ENCODE results near the gene DDX41.

DNA sequence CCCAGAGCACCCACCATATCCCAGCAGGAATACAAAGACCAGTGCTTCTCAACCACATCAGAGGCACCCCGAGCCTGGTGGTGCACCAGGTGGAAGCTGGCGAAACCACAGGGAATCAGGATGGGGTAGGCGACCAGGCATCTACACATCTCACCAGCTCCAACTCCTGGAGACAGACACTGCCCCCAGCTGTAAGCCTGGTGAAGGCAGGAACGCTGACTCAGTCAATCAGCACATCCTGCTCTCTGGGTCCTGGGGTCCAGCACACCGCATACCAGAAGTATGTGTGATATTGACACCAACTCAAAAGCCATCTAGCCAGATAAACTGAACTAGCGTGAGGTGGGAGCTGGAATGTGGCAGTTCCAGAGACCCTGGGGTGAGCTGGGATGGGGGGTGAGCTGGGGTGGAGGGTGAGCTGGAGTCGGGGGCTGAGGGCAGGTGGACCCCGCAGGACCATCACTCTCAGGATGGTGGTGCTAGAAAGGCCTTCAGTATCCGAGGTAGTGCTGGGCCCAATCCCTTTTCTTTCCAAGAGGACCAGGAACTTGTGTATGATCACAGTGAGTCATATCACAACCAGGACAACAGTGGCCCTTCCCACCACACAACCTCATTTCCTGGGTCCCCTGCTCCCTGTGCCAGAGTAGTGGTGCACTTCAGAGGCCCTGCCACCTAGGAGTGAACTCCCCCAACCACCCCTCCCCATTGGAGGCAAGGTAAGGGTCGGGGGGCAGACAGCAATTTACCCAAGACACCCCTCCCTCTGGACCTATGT is 45.8 kb downstream of the DDX41 start:
- TF ChIP-seq, protein P1, sequence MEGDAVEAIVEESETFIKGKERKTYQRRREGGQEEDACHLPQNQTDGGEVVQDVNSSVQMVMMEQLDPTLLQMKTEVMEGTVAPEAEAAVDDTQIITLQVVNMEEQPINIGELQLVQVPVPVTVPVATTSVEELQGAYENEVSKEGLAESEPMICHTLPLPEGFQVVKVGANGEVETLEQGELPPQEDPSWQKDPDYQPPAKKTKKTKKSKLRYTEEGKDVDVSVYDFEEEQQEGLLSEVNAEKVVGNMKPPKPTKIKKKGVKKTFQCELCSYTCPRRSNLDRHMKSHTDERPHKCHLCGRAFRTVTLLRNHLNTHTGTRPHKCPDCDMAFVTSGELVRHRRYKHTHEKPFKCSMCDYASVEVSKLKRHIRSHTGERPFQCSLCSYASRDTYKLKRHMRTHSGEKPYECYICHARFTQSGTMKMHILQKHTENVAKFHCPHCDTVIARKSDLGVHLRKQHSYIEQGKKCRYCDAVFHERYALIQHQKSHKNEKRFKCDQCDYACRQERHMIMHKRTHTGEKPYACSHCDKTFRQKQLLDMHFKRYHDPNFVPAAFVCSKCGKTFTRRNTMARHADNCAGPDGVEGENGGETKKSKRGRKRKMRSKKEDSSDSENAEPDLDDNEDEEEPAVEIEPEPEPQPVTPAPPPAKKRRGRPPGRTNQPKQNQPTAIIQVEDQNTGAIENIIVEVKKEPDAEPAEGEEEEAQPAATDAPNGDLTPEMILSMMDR (CRISPR knock-in tag; IDR thresholded peaks at IDR 0.05), result no peak
- TF ChIP-seq, protein P2, sequence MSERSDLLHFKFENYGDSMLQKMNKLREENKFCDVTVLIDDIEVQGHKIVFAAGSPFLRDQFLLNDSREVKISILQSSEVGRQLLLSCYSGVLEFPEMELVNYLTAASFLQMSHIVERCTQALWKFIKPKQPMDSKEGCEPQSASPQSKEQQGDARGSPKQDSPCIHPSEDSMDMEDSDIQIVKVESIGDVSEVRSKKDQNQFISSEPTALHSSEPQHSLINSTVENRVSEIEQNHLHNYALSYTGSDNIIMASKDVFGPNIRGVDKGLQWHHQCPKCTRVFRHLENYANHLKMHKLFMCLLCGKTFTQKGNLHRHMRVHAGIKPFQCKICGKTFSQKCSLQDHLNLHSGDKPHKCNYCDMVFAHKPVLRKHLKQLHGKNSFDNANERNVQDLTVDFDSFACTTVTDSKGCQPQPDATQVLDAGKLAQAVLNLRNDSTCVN (CRISPR knock-in tag; IDR thresholded peaks at IDR 0.05; ENCODE audit: borderline replicate concordance), result no peak
- TF ChIP-seq KLF12 (CRISPR knock-in tag; IDR thresholded peaks at IDR 0.05; ENCODE audit: borderline replicate concordance) (no peak), JUND (CRISPR knock-in tag; IDR thresholded peaks at IDR 0.05) (no peak), GABPA (IDR thresholded peaks at IDR 0.05; ENCODE audit: low read depth, low read length) (no peak), GABPA (CRISPR knock-in tag; IDR thresholded peaks at IDR 0.05; ENCODE audit: low read depth) (no peak), EP300 (IDR thresholded peaks at IDR 0.05; ENCODE audit: low read depth in 2 of 2, low read length in 2 of 2) (no peak), EP300 (CRISPR knock-in tag; IDR thresholded peaks at IDR 0.05; ENCODE audit: borderline replicate concordance) (no peak), STAG1 (CRISPR knock-in tag; IDR thresholded peaks at IDR 0.05) (no peak)
- TF ChIP-seq, protein P3, sequence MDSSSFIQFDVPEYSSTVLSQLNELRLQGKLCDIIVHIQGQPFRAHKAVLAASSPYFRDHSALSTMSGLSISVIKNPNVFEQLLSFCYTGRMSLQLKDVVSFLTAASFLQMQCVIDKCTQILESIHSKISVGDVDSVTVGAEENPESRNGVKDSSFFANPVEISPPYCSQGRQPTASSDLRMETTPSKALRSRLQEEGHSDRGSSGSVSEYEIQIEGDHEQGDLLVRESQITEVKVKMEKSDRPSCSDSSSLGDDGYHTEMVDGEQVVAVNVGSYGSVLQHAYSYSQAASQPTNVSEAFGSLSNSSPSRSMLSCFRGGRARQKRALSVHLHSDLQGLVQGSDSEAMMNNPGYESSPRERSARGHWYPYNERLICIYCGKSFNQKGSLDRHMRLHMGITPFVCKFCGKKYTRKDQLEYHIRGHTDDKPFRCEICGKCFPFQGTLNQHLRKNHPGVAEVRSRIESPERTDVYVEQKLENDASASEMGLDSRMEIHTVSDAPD (CRISPR knock-in tag; IDR thresholded peaks at IDR 0.05), result no peak
- TF ChIP-seq, protein P4, sequence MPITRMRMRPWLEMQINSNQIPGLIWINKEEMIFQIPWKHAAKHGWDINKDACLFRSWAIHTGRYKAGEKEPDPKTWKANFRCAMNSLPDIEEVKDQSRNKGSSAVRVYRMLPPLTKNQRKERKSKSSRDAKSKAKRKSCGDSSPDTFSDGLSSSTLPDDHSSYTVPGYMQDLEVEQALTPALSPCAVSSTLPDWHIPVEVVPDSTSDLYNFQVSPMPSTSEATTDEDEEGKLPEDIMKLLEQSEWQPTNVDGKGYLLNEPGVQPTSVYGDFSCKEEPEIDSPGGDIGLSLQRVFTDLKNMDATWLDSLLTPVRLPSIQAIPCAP (CRISPR knock-in tag; IDR thresholded peaks at IDR 0.05; ENCODE audit: low read depth), result no peak
- TF ChIP-seq, protein P5, sequence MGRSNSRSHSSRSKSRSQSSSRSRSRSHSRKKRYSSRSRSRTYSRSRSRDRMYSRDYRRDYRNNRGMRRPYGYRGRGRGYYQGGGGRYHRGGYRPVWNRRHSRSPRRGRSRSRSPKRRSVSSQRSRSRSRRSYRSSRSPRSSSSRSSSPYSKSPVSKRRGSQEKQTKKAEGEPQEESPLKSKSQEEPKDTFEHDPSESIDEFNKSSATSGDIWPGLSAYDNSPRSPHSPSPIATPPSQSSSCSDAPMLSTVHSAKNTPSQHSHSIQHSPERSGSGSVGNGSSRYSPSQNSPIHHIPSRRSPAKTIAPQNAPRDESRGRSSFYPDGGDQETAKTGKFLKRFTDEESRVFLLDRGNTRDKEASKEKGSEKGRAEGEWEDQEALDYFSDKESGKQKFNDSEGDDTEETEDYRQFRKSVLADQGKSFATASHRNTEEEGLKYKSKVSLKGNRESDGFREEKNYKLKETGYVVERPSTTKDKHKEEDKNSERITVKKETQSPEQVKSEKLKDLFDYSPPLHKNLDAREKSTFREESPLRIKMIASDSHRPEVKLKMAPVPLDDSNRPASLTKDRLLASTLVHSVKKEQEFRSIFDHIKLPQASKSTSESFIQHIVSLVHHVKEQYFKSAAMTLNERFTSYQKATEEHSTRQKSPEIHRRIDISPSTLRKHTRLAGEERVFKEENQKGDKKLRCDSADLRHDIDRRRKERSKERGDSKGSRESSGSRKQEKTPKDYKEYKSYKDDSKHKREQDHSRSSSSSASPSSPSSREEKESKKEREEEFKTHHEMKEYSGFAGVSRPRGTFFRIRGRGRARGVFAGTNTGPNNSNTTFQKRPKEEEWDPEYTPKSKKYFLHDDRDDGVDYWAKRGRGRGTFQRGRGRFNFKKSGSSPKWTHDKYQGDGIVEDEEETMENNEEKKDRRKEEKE (IDR thresholded peaks at IDR 0.05), result no peak

Measured in HepG2 (cell line).